ENCODE data around the gene DZIP1L. TPM values are rescaled to one million over a fixed set of nuclear protein-coding genes. Genes with fewer than 3 reads are reported as not detected.

DZIP1L gene
- total RNA-seq, 1 experiment from 2014 or later = 10.4 TPM

- Mint-ChIP-seq H3K27ac (no peak overlapping the region), H3K4me1 (no peaks in the 10 kb centered on the region), H3K27me3 (ENCODE audit: low read depth) (no peaks in the 10 kb centered on the region), H3K4me3 (no peak overlapping the region), H3K9me3 (no peaks in the 10 kb centered on the region), H3K36me3 (ENCODE audit: insufficient read depth in 1 of 3, low read depth in 3 of 3) (no peaks in the 10 kb centered on the region; a peak in 1 of 7 replicates)
- Histone ChIP-seq H4K5ac (ENCODE audit: insufficient read length, low read depth, low read length) (no peak overlapping the region), H2BK15ac (ENCODE audit: low read depth, low read length) (no peak overlapping the region), H4K91ac (ENCODE audit: insufficient read length, low read depth, low read length) (no peak overlapping the region), H3K4me1 (ENCODE audit: insufficient read depth, low read length) (no peaks in the 10 kb centered on the region), H3K23ac (ENCODE audit: insufficient read length, low read depth, low read length) (no peak overlapping the region), H3K4ac (ENCODE audit: low read depth, low read length) (no peak overlapping the region), H2BK120ac (ENCODE audit: low read depth, low read length, poor library complexity, severe bottlenecking) (no peak overlapping the region), H3K14ac (ENCODE audit: insufficient read depth, low read length) (no peak overlapping the region), H3K56ac (ENCODE audit: insufficient read length, low read depth, low read length) (no peak overlapping the region), H3K79me2 (ENCODE audit: insufficient read depth, low read length) (no peaks in the 10 kb centered on the region), H3K18ac (ENCODE audit: insufficient read length, low read depth, low read length) (no peak overlapping the region), H2AK5ac (ENCODE audit: insufficient read length, low read length) (no peak overlapping the region), H3K79me1 (ENCODE audit: insufficient read depth, low read depth, low read length, poor library complexity, severe bottlenecking) (no peaks in the 10 kb centered on the region), H3K23me2 (ENCODE audit: insufficient read length, low read depth, low read length, poor library complexity, severe bottlenecking) (no peaks in the 10 kb centered on the region), H3K27ac (ENCODE audit: insufficient read length, low read depth, low read length) (no peak overlapping the region), H4K20me1 (ENCODE audit: control insufficient read depth, insufficient read depth, insufficient read length) (no peaks in the 10 kb centered on the region), H2AFZ (ENCODE audit: low read length) (no peak overlapping the region), H4K8ac (replicated peaks; ENCODE audit: insufficient read length, low read depth, low read length) (no peak overlapping the region), H3K27me3 (ENCODE audit: insufficient read depth, low read length) (no peaks in the 10 kb centered on the region), H3K9ac (ENCODE audit: extremely low read depth, insufficient read length, low read length) (no peak overlapping the region), H2BK20ac (ENCODE audit: low read depth, low read length, poor library complexity, severe bottlenecking) (no peak overlapping the region), H3K9me3 (ENCODE audit: control insufficient read depth, low read depth, low read length) (no peaks in the 10 kb centered on the region), H2BK5ac (ENCODE audit: insufficient read length, low read length) (no peak overlapping the region), H3K4me2 (ENCODE audit: insufficient read depth, insufficient read length, low read length) (no peak overlapping the region), H3T11ph (ENCODE audit: low read length) (no peak overlapping the region), H2BK12ac (ENCODE audit: insufficient read length, low read depth, low read length) (no peak overlapping the region)
- no peak for DNase-seq
- TF ChIP-seq CTCF (conservative IDR thresholded peaks at IDR 0.05) = no peak
- WGBS (ENCODE audit: extremely low coverage, insufficient read length, low lambda C conversion rate) = no CpG with 5 or more reads among the region's 5 CpGs
Observed at GRCh38 chr3:138027821-138028220, 87.6 kb downstream of the DZIP1L start.
